Chondrocyte (in vitro differentiated cells): ENCODE measurements around the gene CRB2. TPM values are rescaled to one million over a fixed set of nuclear protein-coding genes. Genes with fewer than 3 reads are reported as not detected.

ENCODE experiments used
- DNase-seq: peaks from one replicate; pipeline ENCODE4 v3.0.0; 2021; ENCODE audit warnings: mixed read lengths, low spot score
- H3K27ac Mint-ChIP-seq: one replicate; pipeline ENCODE4 v1.8.0; 2021; ENCODE audit warnings: mild to moderate bottlenecking, moderate library complexity, mixed read lengths; ENCODE audit not compliant: unreplicated experiment
- H3K27me3 Mint-ChIP-seq: 2 replicates; pipeline ENCODE4 v1.8.0; 2021; ENCODE audit warnings: low read depth, mixed read lengths
- H3K36me3 Mint-ChIP-seq: 2 replicates; pipeline ENCODE4 v1.8.0; 2021; ENCODE audit warnings: low read depth, mixed read lengths
- H3K4me1 Mint-ChIP-seq: 2 replicates; pipeline ENCODE4 v1.8.0; 2021; ENCODE audit warnings: low read depth, mild to moderate bottlenecking, mixed read lengths
- H3K4me3 Mint-ChIP-seq: one replicate; pipeline ENCODE4 v1.8.0; 2021; ENCODE audit warnings: mild to moderate bottlenecking, moderate library complexity, mixed read lengths; ENCODE audit not compliant: unreplicated experiment
- H3K9me3 Mint-ChIP-seq: 2 replicates; pipeline ENCODE4 v1.8.0; 2021; ENCODE audit warnings: low read depth, mixed read lengths
- CTCF ChIP-seq: fragments of 200-600 bp; sonication (generic); IDR thresholded peaks from 2 replicates; pipeline ENCODE4 v1.5.0; 2021; ENCODE audit warnings: antibody characterized with exemption, mild to moderate bottlenecking, moderate library complexity
- total RNA-seq: library from RNA; stranded (reverse); gene quantifications from 3 replicates; pipeline ENCODE4 v1.2.1, GENCODE V29; 2021

CRB2 gene
- total RNA-seq, 1 donor from 2014 or later, result 0.07 TPM

- peak overlapping the region; percentile 65 for H3K27ac Mint-ChIP-seq
- TF ChIP-seq CTCF, result no peak
- no peaks in the 10 kb centered on the region for H3K36me3 Mint-ChIP-seq
- H3K27me3 Mint-ChIP-seq, result peaks cover 15% of the 10 kb centered on the region
- peaks cover 11% of the 10 kb centered on the region for H3K4me1 Mint-ChIP-seq
- H3K9me3 Mint-ChIP-seq, result no peaks in the 10 kb centered on the region
- DNase-seq, result no peak
- H3K4me3 Mint-ChIP-seq, result no peak overlapping the region
Measured at GRCh38 chr9:123354806-123355508, 1.0 kb upstream of the CRB2 start.

DNA sequence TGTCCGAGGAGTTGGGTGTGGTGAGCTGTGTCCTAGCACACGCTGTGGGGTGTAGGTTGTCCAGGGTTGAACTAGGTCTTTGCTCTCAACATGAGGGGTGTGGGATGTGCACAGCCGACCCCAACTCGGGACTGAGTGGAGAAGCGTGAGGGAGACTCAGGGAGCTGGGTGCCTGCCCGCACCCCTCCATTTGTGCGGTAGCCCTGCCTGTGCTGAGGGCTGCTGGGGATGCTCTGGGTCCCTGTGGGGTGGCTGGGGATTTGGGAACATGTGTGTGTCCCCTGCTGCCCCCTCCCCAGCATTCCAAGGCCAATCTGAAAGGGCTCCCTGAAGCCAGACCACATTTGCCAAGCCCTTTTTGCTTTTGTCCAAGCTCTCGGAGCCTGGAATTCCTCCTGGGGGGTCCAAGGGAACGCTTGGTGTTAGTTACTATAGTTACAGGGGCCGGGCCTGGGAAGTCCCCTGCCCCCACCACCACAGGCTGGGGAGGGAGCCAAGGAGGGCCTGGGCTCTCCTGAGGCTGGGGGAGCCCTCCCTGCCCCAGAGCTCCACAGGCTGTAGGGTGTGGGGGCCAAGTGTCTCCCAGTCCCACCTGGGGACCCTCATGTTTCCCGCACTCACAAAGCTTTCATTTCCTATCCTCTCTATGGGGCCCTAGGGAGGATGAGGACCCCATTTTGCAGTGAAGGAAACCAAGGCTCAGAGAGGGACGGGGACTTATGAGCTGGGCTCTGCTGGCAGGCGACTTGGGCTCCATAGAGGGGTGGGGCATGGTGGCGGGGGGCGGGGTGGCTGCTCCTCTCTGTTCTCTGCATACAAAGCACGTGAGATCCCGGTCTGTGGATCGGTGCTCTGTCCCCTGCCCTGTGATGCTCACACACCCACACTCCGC lies 1.1 kb downstream of the CRB2 start:
- Mint-ChIP-seq H3K4me1 (peaks cover 9% of the 10 kb centered on the region), H3K4me3 (no peak overlapping the region)

GRCh38 chr9:123357743-123358059 lies 1.7 kb downstream of the CRB2 start:
- TF ChIP-seq CTCF, result no peak
- Mint-ChIP-seq H3K4me1 (peaks cover 9% of the 10 kb centered on the region), H3K27ac (no peak overlapping the region), H3K27me3 (peaks cover 9% of the 10 kb centered on the region), H3K4me3 (no peak overlapping the region), H3K36me3 (no peaks in the 10 kb centered on the region), H3K9me3 (no peaks in the 10 kb centered on the region)
- no peak for DNase-seq

More for the DNA sequence above, 1.1 kb downstream of the CRB2 start:
- no peak for TF ChIP-seq CTCF
- H3K27ac Mint-ChIP-seq, result no peak overlapping the region
- no peaks in the 10 kb centered on the region for H3K36me3 Mint-ChIP-seq
- no peaks in the 10 kb centered on the region for H3K9me3 Mint-ChIP-seq
- DNase-seq, result no peak
- H3K27me3 Mint-ChIP-seq, result peaks cover 15% of the 10 kb centered on the region

DNA sequence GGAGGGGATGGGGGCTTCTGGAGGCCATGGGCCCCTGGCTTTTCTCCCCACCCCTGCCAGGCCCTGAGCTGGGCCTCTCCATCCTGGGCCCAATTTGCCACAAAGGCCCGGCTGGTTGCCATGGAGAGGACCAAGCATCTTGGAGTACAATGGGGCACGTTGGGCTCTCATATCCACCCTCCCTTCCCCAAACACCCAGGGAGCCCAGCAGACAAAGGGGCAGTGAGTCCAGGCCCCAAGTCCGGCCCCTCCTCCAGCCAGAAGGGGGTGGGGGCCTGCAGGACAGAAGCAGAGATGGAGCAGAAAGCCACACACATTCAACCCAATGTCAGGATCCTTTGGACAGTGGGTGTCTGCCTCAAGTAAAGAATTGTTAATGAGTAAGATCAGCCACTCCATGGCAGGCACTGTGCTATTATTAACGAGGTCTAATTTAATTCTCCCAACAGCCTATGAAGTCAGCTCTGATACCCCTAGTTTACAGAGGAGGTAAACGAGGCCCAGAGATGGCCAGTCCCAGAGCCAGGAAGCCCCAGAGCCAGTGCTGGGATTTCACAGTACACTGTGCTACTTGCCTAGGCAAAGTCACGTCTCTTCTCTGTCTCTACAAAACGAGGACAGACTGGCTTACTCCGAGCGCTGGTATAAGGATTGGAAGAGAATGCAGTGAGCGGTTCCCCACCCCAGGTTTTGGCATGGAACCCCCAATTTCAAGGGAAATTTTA lies 2.3 kb downstream of the CRB2 start:
- Mint-ChIP-seq H3K4me1 (peaks cover 9% of the 10 kb centered on the region), H3K27me3 (peaks cover 7% of the 10 kb centered on the region), H3K9me3 (no peaks in the 10 kb centered on the region), H3K4me3 (no peak overlapping the region), H3K36me3 (no peaks in the 10 kb centered on the region), H3K27ac (no peak overlapping the region)
- no peak for DNase-seq
- TF ChIP-seq CTCF, result no peak

- H3K27ac Mint-ChIP-seq, result no peak overlapping the region
- peaks cover 12% of the 10 kb centered on the region for H3K4me1 Mint-ChIP-seq
- no peak for DNase-seq
Measured at GRCh38 chr9:123359106-123359505, 3.1 kb downstream of the CRB2 start.

More at GRCh38 chr9:123359106-123359505, 3.1 kb downstream of the CRB2 start:
- no peak for TF ChIP-seq CTCF
- Mint-ChIP-seq H3K4me3 (no peak overlapping the region), H3K36me3 (no peaks in the 10 kb centered on the region), H3K27me3 (peaks cover 5% of the 10 kb centered on the region), H3K9me3 (no peaks in the 10 kb centered on the region)
